RPMI7951 (cell line): ENCODE data around the gene BCL11B. TPM values are rescaled to one million over a fixed set of nuclear protein-coding genes. Genes with fewer than 3 reads are reported as not detected.
A peak's percentile ranks its signal among the peaks of the same experiment; 100 is the strongest.
"Not testable (repeated sequence)": the region's sequence is repeated elsewhere in the genome, so short reads cannot be mapped to it uniquely, and the experiment has no call there.

Source experiments
- DNase-seq: peaks from one replicate; pipeline ENCODE4 v3.0.0-alpha.2; 2012; ENCODE audit warnings: low read depth
- total RNA-seq: library from RNA; depleted of rRNA; stranded (reverse); fragments of >200 nt; shearing (Covaris generic); gene quantifications from 2 replicates; pipeline ENCODE4 v1.2.3, GENCODE V29; 2014

BCL11B gene
- total RNA-seq, 1 experiment from 2014 or later, result 0.12 TPM

- DNase-seq, result no peak
These were observed 71.9 kb downstream of the BCL11B start for GRCh38 chr14:99199846-99200653.

- DNase-seq, result no peak
These were observed 73.1 kb downstream of the BCL11B start for GRCh38 chr14:99198746-99199502.

GRCh38 chr14:99196310-99196650, 75.7 kb downstream of the BCL11B start:
- no peak for DNase-seq

- peak; percentile 39 for DNase-seq
These were observed 76.2 kb downstream of the BCL11B start for GRCh38 chr14:99195602-99196309.

- DNase-seq, result no peak
These were observed 77.3 kb downstream of the BCL11B start for GRCh38 chr14:99194736-99195135.

GRCh38 chr14:99194136-99194535, 77.9 kb downstream of the BCL11B start:
- no peak for DNase-seq

- DNase-seq, result no peak
These were observed 79.2 kb downstream of the BCL11B start for GRCh38 chr14:99192830-99193229.

GRCh38 chr14:99192028-99192621, 79.9 kb downstream of the BCL11B start:
- DNase-seq, result peak; percentile 70

GRCh38 chr14:99191395-99192027, 80.5 kb downstream of the BCL11B start:
- DNase-seq, result no peak

GRCh38 chr14:99190696-99191394, 81.2 kb downstream of the BCL11B start:
- DNase-seq, result no peak

- DNase-seq, result no peak
These were observed 82.7 kb downstream of the BCL11B start for GRCh38 chr14:99189201-99189801.

GRCh38 chr14:99188731-99189191, 83.2 kb downstream of the BCL11B start:
- no peak for DNase-seq

- DNase-seq, result no peak
These were observed 84.1 kb downstream of the BCL11B start for GRCh38 chr14:99187858-99188257.

GRCh38 chr14:99186956-99187690, 84.9 kb downstream of the BCL11B start:
- DNase-seq, result no peak

- DNase-seq, result not testable (repeated sequence)
These were observed 85.7 kb downstream of the BCL11B start for GRCh38 chr14:99186336-99186735.

- DNase-seq, result no peak
These were observed 86.4 kb downstream of the BCL11B start for GRCh38 chr14:99185436-99186068.

GRCh38 chr14:99183716-99184115, 88.3 kb downstream of the BCL11B start:
- no peak for DNase-seq

GRCh38 chr14:99183311-99183710, 88.7 kb downstream of the BCL11B start:
- DNase-seq, result no peak

- no peak for DNase-seq
These were observed 89.3 kb downstream of the BCL11B start for GRCh38 chr14:99182548-99183250.
